ENCODE results near the gene TPPP. TPM values are rescaled to one million over a fixed set of nuclear protein-coding genes. Genes with fewer than 3 reads are reported as not detected.

TPPP gene
- total and polyA plus RNA-seq, 2 of the 13 experiments (the other 11 are each of a cell fraction or from before 2014, with no cell fraction given) = 0.07 TPM; not detected in 1

- TF ChIP-seq ZNF512B (CRISPR knock-in tag; IDR thresholded peaks at IDR 0.05; ENCODE audit: borderline replicate concordance) = peak; percentile 87; the same call in 1 of the 2 replicates
- peak; percentile 48; the same call in 1 of the 2 replicates for TF ChIP-seq STAT6 (CRISPR knock-in tag; IDR thresholded peaks at IDR 0.05; ENCODE audit: borderline replicate concordance)
- no peak for TF ChIP-seq ZBTB40 (IDR thresholded peaks at IDR 0.05)
- 0 out of 2 replicates have a peak, but pooled peaks have one; percentile 19 for TF ChIP-seq ZBTB40 (CRISPR knock-in tag; IDR thresholded peaks at IDR 0.05)
- 0 out of 2 replicates have a peak, but pooled peaks have one; percentile 35 for TF ChIP-seq SP4 (CRISPR knock-in tag; IDR thresholded peaks at IDR 0.05)
- TF ChIP-seq ZC3H13 (CRISPR knock-in tag; IDR thresholded peaks at IDR 0.05) = 0 out of 2 replicates have a peak, but pooled peaks have one; percentile 54
- peak; percentile 41; the same call in 1 of the 3 replicates for TF ChIP-seq MXI1 (IDR thresholded peaks at IDR 0.05; ENCODE audit: borderline replicate concordance, low read depth, low read length)
- no peak for TF ChIP-seq HOXA7 (CRISPR knock-in tag; IDR thresholded peaks at IDR 0.05)
- 0 out of 2 replicates have a peak, but pooled peaks have one; percentile 24 for TF ChIP-seq ATF5 (CRISPR knock-in tag; IDR thresholded peaks at IDR 0.05; ENCODE audit: low read depth)
- TF ChIP-seq AGO2 (optimal IDR thresholded peaks at IDR 0.05; ENCODE audit: low read depth, low read length) = peak; percentile 76
Observed at GRCh38 chr5:671459-672328, 21.5 kb downstream of the TPPP start (continued).

All from HepG2 (cell line).